Measurements from ENCODE around the gene GNG12.

GNG12 gene

GRCh38 chr1:67788238-67788790, 45.0 kb downstream of the GNG12 start:
- DNase-seq (ENCODE audit: low spot score) (no peak), FAIRE-seq (no peak)

GRCh38 chr1:67787746-67788145, 45.5 kb downstream of the GNG12 start:
- FAIRE-seq (no peak), DNase-seq (ENCODE audit: low spot score) (no peak)

GRCh38 chr1:67785847-67786753, 47.2 kb downstream of the GNG12 start:
- DNase-seq (ENCODE audit: low spot score) (no peak), FAIRE-seq (no peak)

GRCh38 chr1:67784545-67785186, 48.6 kb downstream of the GNG12 start:
- FAIRE-seq, result peak; percentile 14
- peak; percentile 21 for DNase-seq (ENCODE audit: low spot score)

GRCh38 chr1:67780637-67781036, 52.6 kb downstream of the GNG12 start:
- DNase-seq (ENCODE audit: low spot score), result no peak
- no peak for FAIRE-seq

- FAIRE-seq, result no peak
- DNase-seq (ENCODE audit: low spot score), result no peak
Measured at GRCh38 chr1:67777440-67777839, 55.8 kb downstream of the GNG12 start.

GRCh38 chr1:67777016-67777415, 56.3 kb downstream of the GNG12 start:
- FAIRE-seq, result no peak

GRCh38 chr1:67773462-67773861, 59.8 kb downstream of the GNG12 start:
- FAIRE-seq, result peak; percentile 10

More at GRCh38 chr1:67777016-67777415, 56.3 kb downstream of the GNG12 start:
- DNase-seq (ENCODE audit: low spot score), result no peak

GRCh38 chr1:67771749-67772148, 61.5 kb downstream of the GNG12 start:
- DNase-seq (ENCODE audit: low spot score) (no peak), FAIRE-seq (no peak)

More at GRCh38 chr1:67773462-67773861, 59.8 kb downstream of the GNG12 start:
- peak; percentile 21 for DNase-seq (ENCODE audit: low spot score)

- DNase-seq (ENCODE audit: low spot score) (peak; percentile 99), FAIRE-seq (peak; percentile 99)
Measured at GRCh38 chr1:67771152-67771551, 62.1 kb downstream of the GNG12 start.

- DNase-seq (ENCODE audit: low spot score) (no peak), FAIRE-seq (no peak)
Measured at GRCh38 chr1:67769633-67770256, 63.5 kb downstream of the GNG12 start.

GRCh38 chr1:67768480-67768879, 64.8 kb downstream of the GNG12 start:
- DNase-seq (ENCODE audit: low spot score), result no peak
- FAIRE-seq, result no peak

- no peak for FAIRE-seq
- no peak for DNase-seq (ENCODE audit: low spot score)
Measured at GRCh38 chr1:67767103-67767782, 66.0 kb downstream of the GNG12 start.

GRCh38 chr1:67766141-67766978, 66.9 kb downstream of the GNG12 start:
- FAIRE-seq, result peak; percentile 80
- DNase-seq (ENCODE audit: low spot score), result peak; percentile 87

GRCh38 chr1:67764633-67765032, 68.6 kb downstream of the GNG12 start:
- FAIRE-seq, result no peak
- no peak for DNase-seq (ENCODE audit: low spot score)

- FAIRE-seq (no peak), DNase-seq (ENCODE audit: low spot score) (no peak)
Measured at GRCh38 chr1:67761730-67762129, 71.5 kb downstream of the GNG12 start.

GRCh38 chr1:67761091-67761490, 72.2 kb downstream of the GNG12 start:
- no peak for FAIRE-seq
- no peak for DNase-seq (ENCODE audit: low spot score)

GRCh38 chr1:67760030-67760821, 73.0 kb downstream of the GNG12 start:
- peak; percentile 66 for DNase-seq (ENCODE audit: low spot score)
- peak; percentile 63 for FAIRE-seq

- DNase-seq (ENCODE audit: low spot score), result peak; percentile 46
- no peak for FAIRE-seq
Measured at GRCh38 chr1:67759692-67760029, 73.6 kb downstream of the GNG12 start.

- DNase-seq (ENCODE audit: low spot score) (no peak), FAIRE-seq (no peak)
Measured at GRCh38 chr1:67759066-67759465, 74.2 kb downstream of the GNG12 start.
